ENCODE results near the gene ZBTB21. TPM values are rescaled to one million over a fixed set of nuclear protein-coding genes. Genes with fewer than 3 reads are reported as not detected.

Gene ZBTB21
- total and polyA plus RNA-seq, 9 of the 15 experiments (the other 6 are each of a cell fraction or from before 2014, with no cell fraction given) = 2.2 to 15.2 (median 8.7) TPM

GRCh38 chr21:41967708-41968107, 42.5 kb downstream of the ZBTB21 start (continued):
- no peak for TF ChIP-seq MAX (CRISPR knock-in tag; IDR thresholded peaks at IDR 0.05)

- no peak overlapping the region for H2AFZ ChIP-seq (ENCODE audit: low read depth, low read length)
- no peaks in the 10 kb centered on the region for H3K9me3 ChIP-seq (replicated peaks; ENCODE audit: control insufficient read depth, insufficient read depth, low read depth, low read length)
- FAIRE-seq (no peak), ATAC-seq (no peak), DNase-seq (ENCODE audit: extremely low read depth in 1 of 4, low spot score in 3 of 4) (no peak)
- no peak overlapping the region for H3K9ac ChIP-seq (ENCODE audit: insufficient read depth in 1 of 2, low read depth in 2 of 2, low read length in 2 of 2)
- H3K27ac ChIP-seq (ENCODE audit: extremely low read depth, low read depth, low read length) = no peak overlapping the region
- no peaks in the 10 kb centered on the region for H3K9me1 ChIP-seq (ENCODE audit: control insufficient read depth, insufficient read depth, low read length)
- intact Hi-C loops (cut with micrococcal nuclease) = no loop called here
- WGBS (ENCODE audit: insufficient coverage, low coverage, missing lambda C conversion rate) = 10% methylated on average over 10 of the region's 10 CpGs
- peaks cover 41 to 82% of the 10 kb centered on the region in 2 experiments for H3K27me3 ChIP-seq (ENCODE audit: control insufficient read depth in 2 of 2, insufficient read depth in 2 of 2, low read length in 2 of 2)
- H3K79me2 ChIP-seq (ENCODE audit: control insufficient read depth, insufficient read depth, low read length) = no peaks in the 10 kb centered on the region
- POLR2A ChIA-PET = interaction anchor here (0.5 to 1.2 kb wide), 2 partner anchors 10 to 82 kb away, joined by 3 read pairs; no protein-coding TSS in a partner anchor
- CTCF ChIA-PET (ENCODE audit: low intra/inter-chr PET ratio) = no interaction called here
- no TSS peak for BruUV-seq (replicated peaks)
- H4K20me1 ChIP-seq (replicated peaks; ENCODE audit: control insufficient read depth, insufficient read depth, low read length) = no peaks in the 10 kb centered on the region
- H3K4me2 ChIP-seq (ENCODE audit: insufficient read depth, low read length) = no peak overlapping the region
- no peaks in the 10 kb centered on the region for H3K36me3 ChIP-seq (ENCODE audit: control insufficient read depth, insufficient read depth, low read length)
- in situ Hi-C loops (cut with MboI) = no loop called here
- H3K4me3 ChIP-seq = no peak overlapping the region
- peaks cover 0 to 4% of the 10 kb centered on the region in 2 experiments; a peak in 2 of 5 replicates for H3K4me1 ChIP-seq (replicated peaks in 1 of 2; ENCODE audit: control insufficient read depth in 2 of 2, insufficient read depth in 2 of 2, low read length in 2 of 2)
- TF ChIP-seq ZNF57 (CRISPR knock-in tag; IDR thresholded peaks at IDR 0.05) = no peak
- TF ChIP-seq HDAC6 (IDR thresholded peaks at IDR 0.05; ENCODE audit: low read depth, low read length) = no peak
- TF ChIP-seq BRF2 (IDR thresholded peaks at IDR 0.05; ENCODE audit: borderline replicate concordance, insufficient read depth, insufficient read length) = no peak
- TF ChIP-seq CBX1 (IDR thresholded peaks at IDR 0.05; ENCODE audit: low read depth) = no peak
- TF ChIP-seq RNF219 (CRISPR knock-in tag; IDR thresholded peaks at IDR 0.05) = no peak
- TF ChIP-seq RAD51 (IDR thresholded peaks at IDR 0.05; ENCODE audit: borderline replicate concordance, low read depth) = no peak
- TF ChIP-seq THRA (IDR thresholded peaks at IDR 0.05) = no peak
- no peak for TF ChIP-seq DEAF1 (CRISPR knock-in tag; IDR thresholded peaks at IDR 0.05)
- no peak for TF ChIP-seq ESRRB (CRISPR knock-in tag; IDR thresholded peaks at IDR 0.05; ENCODE audit: borderline replicate concordance)
- TF ChIP-seq OTX1 (CRISPR knock-in tag; IDR thresholded peaks at IDR 0.05) = no peak
- TF ChIP-seq FOXJ2 (tag; IDR thresholded peaks at IDR 0.05) = no peak
- no peak for TF ChIP-seq ZNF41 (CRISPR knock-in tag; conservative IDR thresholded peaks at IDR 0.05)
Observed at GRCh38 chr21:41966872-41967621, 43.1 kb downstream of the ZBTB21 start.

All from K562 (cell line).